Activated CD4-positive, CD25-positive, alpha-beta regulatory T cell treated with anti-CD3 and anti-CD28 coated beads, Interleukin-2, amount 50 U/mL, for 16 hours (primary cell): ENCODE data around the gene WNT8B.

Source experiments
- DNase-seq: peaks from one replicate; pipeline ENCODE4 v3.0.0-alpha.2; 2020; ENCODE audit warnings: low read depth, low spot score

The WNT8B gene

GRCh38 chr10:100483876-100484666, 21.3 kb downstream of the WNT8B start:
- DNase-seq: no peak

GRCh38 chr10:100485366-100485765, 22.6 kb downstream of the WNT8B start:
- DNase-seq: no peak

- no peak for DNase-seq
These were observed 23.1 kb downstream of the WNT8B start for GRCh38 chr10:100485801-100486495.

- DNase-seq: no peak
These were observed 24.7 kb downstream of the WNT8B start for GRCh38 chr10:100487529-100487928.

- no peak for DNase-seq
These were observed 26.6 kb downstream of the WNT8B start for GRCh38 chr10:100489396-100489795.

GRCh38 chr10:100490531-100490930, 27.7 kb downstream of the WNT8B start:
- DNase-seq: no peak

GRCh38 chr10:100496567-100496966, 33.8 kb downstream of the WNT8B start:
- no peak for DNase-seq

GRCh38 chr10:100498059-100498458, 35.2 kb downstream of the WNT8B start:
- no peak for DNase-seq

GRCh38 chr10:100501423-100501822, 38.6 kb downstream of the WNT8B start:
- no peak for DNase-seq

GRCh38 chr10:100502926-100503494, 40.2 kb downstream of the WNT8B start:
- DNase-seq: no peak

GRCh38 chr10:100504096-100504495, 41.3 kb downstream of the WNT8B start:
- no peak for DNase-seq

- no peak for DNase-seq
These were observed 42.4 kb downstream of the WNT8B start for GRCh38 chr10:100505164-100505563.

- DNase-seq: no peak
These were observed 44.0 kb downstream of the WNT8B start for GRCh38 chr10:100506596-100507356.

- no peak for DNase-seq
These were observed 44.5 kb downstream of the WNT8B start for GRCh38 chr10:100507357-100507732.

GRCh38 chr10:100508266-100508665, 45.5 kb downstream of the WNT8B start:
- no peak for DNase-seq

GRCh38 chr10:100508691-100509150, 45.9 kb downstream of the WNT8B start:
- DNase-seq: peak; percentile 19

GRCh38 chr10:100509241-100509840, 46.5 kb downstream of the WNT8B start:
- peak; percentile 26 for DNase-seq

- DNase-seq: peak; percentile 33
These were observed 47.9 kb downstream of the WNT8B start for GRCh38 chr10:100510533-100511308.

GRCh38 chr10:100515612-100516011, 52.8 kb downstream of the WNT8B start:
- no peak for DNase-seq

- DNase-seq: no peak
These were observed 54.0 kb downstream of the WNT8B start for GRCh38 chr10:100516847-100517246.

GRCh38 chr10:100518761-100519241, 56.0 kb downstream of the WNT8B start:
- DNase-seq: peak; percentile 40
